HG03521 (cell line): ENCODE data around the gene LAMP1.
"Not testable (repeated sequence)": the region's sequence is repeated elsewhere in the genome, so short reads cannot be mapped to it uniquely, and the experiment has no call there.

Source experiments
- ATAC-seq: cut with Tn5 transposase; IDR thresholded peaks from one replicate; pipeline ENCODE4 v1.9.1; 2021; ENCODE audit warnings: mild to moderate bottlenecking, moderate library complexity; ENCODE audit not compliant: unreplicated experiment

LAMP1 gene

GRCh38 chr13:113295776-113296175 lies 1.3 kb upstream of the LAMP1 start:
- no peak for ATAC-seq

- ATAC-seq, result peak; percentile 26
Measured at GRCh38 chr13:113297370-113298042, 467 bp downstream of the LAMP1 start.

GRCh38 chr13:113298043-113298945 lies 1.3 kb downstream of the LAMP1 start:
- ATAC-seq, result no peak

DNA sequence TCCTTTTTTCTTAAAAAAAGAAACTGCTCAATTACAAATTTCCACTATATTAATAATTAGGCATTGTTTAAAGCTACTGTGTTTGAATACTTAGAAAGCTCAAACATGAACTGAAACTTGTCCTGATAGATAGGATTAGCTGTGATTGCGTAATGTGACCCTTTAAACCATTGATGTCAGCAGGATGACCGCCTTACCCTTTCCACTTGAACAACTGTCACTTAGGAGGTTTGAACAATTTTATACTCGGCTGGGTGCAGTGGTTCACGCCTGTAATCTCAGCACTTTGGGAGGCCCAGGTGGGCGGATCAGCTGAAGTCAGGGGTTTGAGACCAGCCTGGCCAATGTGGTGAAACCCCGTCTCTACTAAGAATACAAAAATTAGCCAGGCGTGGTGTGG lies 2.9 kb downstream of the LAMP1 start:
- ATAC-seq, result no peak

- ATAC-seq, result no peak
Measured at GRCh38 chr13:113302986-113303385, 5.9 kb downstream of the LAMP1 start.

DNA sequence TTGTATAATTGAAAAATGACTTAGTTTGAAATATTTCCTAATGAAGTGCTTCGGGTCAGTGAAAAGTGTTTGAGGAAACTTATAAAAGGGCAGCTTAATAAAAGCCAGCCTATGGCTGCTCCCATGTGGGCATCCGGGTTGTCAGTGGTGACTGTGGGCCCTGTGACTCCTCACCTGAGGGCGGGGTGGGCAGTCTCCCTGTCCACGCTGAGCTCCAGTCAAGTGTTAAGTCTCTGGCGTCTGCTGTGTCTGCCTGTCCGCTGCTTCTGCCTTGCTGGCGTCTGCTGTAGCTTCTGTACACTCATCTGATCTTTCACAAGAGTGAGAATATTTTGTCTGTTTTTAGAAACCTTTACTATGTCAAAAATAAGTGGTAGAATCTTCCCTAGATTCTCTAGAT lies 7.1 kb downstream of the LAMP1 start:
- no peak for ATAC-seq

DNA sequence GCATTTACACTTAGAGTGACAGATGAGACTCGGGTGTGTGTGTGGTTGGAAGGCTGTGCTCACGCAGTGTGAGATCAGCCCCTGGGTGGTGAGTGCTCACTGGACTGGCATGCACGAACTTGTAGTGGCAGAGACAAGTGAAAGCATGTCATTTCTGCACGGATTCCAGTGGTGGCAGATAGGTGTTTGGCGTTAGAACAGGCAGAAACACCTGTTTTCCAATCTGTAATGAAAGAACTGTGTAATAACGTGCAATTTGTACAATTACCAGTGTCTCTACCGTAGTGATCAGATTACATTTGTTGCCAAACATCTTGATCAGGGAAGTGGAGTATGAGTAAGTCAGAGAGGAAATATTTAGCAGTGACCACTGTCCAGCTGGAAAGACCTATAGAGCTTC lies 8.2 kb downstream of the LAMP1 start:
- no peak for ATAC-seq

GRCh38 chr13:113307491-113307890 lies 10.5 kb downstream of the LAMP1 start:
- no peak for ATAC-seq

- no peak for ATAC-seq
Measured at GRCh38 chr13:113309473-113309872, 12.4 kb downstream of the LAMP1 start.

DNA sequence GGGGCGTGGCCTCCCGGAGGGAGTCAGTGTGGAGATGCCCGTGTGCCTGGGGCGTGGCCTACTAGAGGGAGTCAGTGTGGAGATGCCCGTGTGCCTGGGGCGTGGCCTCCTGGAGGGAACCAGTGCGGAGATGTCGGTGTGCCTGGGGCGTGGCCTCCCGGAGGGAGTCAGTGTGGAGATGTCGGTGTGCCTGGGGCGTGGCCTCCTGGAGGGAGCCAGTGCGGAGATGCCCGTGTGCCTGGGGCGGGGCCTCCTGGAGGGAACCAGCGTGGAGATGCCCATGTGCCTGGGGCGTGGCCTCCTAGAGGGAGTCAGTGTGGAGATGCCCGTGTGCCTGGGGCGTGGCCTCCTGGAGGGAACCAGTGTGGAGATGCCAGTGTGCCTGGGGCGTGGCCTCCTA lies 17.1 kb downstream of the LAMP1 start:
- ATAC-seq, result not testable (repeated sequence)

GRCh38 chr13:113314895-113315470 lies 17.9 kb downstream of the LAMP1 start:
- not testable (repeated sequence) for ATAC-seq

DNA sequence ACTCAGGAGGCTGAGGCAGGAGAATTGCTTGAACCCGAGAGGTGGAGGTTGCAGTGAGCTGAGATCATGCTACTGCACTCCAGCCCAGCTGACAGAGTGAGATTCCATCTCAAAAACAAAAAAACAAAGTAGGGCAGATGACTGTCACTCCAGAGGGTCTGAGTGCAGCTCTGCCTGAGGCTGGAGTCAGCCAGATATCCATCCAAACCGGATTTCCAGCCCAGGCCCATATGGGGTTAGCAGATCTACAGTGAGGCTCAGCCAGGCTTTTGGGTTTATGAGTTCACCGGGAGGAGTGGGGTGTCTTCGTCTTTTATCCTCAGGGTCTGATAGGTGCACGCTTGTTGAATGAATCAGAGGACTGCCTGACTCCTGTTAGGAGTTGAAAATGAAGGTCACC lies 19.0 kb downstream of the LAMP1 start:
- ATAC-seq, result no peak

GRCh38 chr13:113317031-113317430 lies 20.0 kb downstream of the LAMP1 start:
- ATAC-seq, result no peak

DNA sequence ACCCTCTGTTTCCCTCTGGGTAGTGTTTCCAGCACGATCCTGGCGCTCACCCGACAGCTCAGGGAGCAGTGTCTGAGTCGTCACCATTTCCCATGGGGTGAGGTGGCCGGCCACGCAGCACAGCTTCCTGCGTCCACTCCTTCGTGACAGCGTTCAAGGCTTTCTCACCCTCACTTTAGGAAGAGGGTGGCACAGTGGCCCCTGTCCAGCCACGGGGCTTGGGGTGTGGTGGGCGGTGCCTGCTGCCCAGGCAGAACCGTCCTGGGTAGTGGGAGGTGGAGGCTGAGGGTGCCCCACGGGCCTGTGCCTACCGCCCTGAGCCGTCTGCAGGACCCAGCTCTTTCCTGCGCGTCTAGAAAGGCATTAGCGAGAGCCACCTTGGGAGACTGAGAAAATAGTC lies 21.9 kb downstream of the LAMP1 start:
- ATAC-seq, result no peak

GRCh38 chr13:113319371-113319770 lies 22.3 kb downstream of the LAMP1 start:
- no peak for ATAC-seq

DNA sequence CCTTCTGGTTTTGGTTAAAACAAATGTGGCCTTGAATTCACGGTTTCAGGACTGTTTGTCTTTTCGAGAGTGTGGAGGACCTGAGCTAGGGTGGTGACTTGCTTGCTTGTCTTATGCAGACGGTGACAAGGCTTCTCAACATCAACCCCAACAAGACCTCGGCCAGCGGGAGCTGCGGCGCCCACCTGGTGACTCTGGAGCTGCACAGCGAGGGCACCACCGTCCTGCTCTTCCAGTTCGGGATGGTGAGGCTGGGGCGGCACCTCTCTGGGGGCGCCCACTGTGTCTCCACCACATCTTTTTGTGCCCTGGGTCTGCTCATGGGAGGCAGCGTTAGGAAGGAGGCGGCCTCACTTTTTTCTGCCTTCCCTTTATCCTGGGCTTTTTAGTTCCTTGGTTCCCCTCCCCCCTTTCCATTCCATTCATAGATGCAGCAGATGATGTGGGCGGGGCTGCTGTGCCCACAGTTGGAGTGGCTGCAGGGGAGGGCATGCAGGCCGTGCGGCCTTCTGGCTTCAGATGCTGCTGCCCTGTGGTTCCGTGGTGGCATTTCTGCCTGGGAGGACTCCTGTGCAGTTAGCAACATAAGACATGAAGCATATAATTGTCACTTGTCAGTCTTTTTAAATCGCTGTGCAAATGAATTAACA lies 23.3 kb downstream of the LAMP1 start:
- no peak for ATAC-seq

GRCh38 chr13:113321546-113321945 lies 24.5 kb downstream of the LAMP1 start:
- no peak for ATAC-seq

DNA sequence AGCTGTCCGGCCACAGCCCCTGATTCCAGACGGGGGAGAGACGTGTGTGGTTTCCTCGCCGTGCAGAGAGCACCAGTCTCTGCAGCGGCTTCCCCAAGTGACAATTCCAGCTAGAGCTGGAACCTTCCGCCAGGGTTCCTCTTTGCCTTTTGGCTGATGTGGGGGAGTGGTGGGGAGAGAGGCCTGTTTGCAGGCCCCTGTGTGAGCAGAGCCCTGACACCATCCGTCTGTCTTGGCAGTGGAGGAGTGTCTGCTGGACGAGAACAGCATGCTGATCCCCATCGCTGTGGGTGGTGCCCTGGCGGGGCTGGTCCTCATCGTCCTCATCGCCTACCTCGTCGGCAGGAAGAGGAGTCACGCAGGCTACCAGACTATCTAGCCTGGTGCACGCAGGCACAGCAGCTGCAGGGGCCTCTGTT lies 25.0 kb downstream of the LAMP1 start:
- ATAC-seq, result no peak

GRCh38 chr13:113322890-113323651 lies 26.0 kb downstream of the LAMP1 start:
- ATAC-seq, result no peak

GRCh38 chr13:113323869-113324268 lies 26.8 kb downstream of the LAMP1 start:
- ATAC-seq, result no peak

GRCh38 chr13:113324398-113324797 lies 27.4 kb downstream of the LAMP1 start:
- no peak for ATAC-seq
